NCI-H187 treated with DMSO at 0.1 percent for 48 hours (cell line): Measurements from ENCODE around the gene MIDN.

Source experiments
- DNase-seq: peaks from one replicate; lab custom pipeline; 2025; lab: John Stamatoyannopoulos, UW

MIDN gene

GRCh38 chr19:1270854-1271527 is 22.6 kb downstream of the MIDN start:
- DNase-seq: no peak

GRCh38 chr19:1271528-1272422 is 23.4 kb downstream of the MIDN start:
- no peak for DNase-seq

- DNase-seq: no peak
Measured at GRCh38 chr19:1272423-1273262, 24.3 kb downstream of the MIDN start.

- DNase-seq: no peak
Measured at GRCh38 chr19:1273263-1274041, 25.1 kb downstream of the MIDN start.

GRCh38 chr19:1274081-1274851 is 25.9 kb downstream of the MIDN start:
- no peak for DNase-seq

GRCh38 chr19:1274852-1275259 is 26.5 kb downstream of the MIDN start:
- DNase-seq: no peak

- peak; percentile 87 for DNase-seq
Measured at GRCh38 chr19:1275260-1275975, 27.0 kb downstream of the MIDN start, which contains the start of gene FAM174C. TSS of gene FAM174C (plus strand) at chr19:1275530. CDS start at chr19:1275550, 20 bp downstream.

GRCh38 chr19:1275976-1276627 is 27.7 kb downstream of the MIDN start:
- no peak for DNase-seq

- no peak for DNase-seq
Measured at GRCh38 chr19:1276628-1277022, 28.2 kb downstream of the MIDN start.

- DNase-seq: no peak
Measured at GRCh38 chr19:1277061-1277460, 28.7 kb downstream of the MIDN start.

- DNase-seq: no peak
Measured at GRCh38 chr19:1278074-1278473, 29.7 kb downstream of the MIDN start.

GRCh38 chr19:1278713-1279660 is 30.6 kb downstream of the MIDN start:
- no peak for DNase-seq

GRCh38 chr19:1279782-1280341 is 31.5 kb downstream of the MIDN start:
- peak; percentile 25 for DNase-seq

- DNase-seq: no peak
Measured at GRCh38 chr19:1280636-1281568, 32.5 kb downstream of the MIDN start.

- DNase-seq: no peak
Measured at GRCh38 chr19:1281569-1282287, 33.3 kb downstream of the MIDN start.

- DNase-seq: no peak
Measured at GRCh38 chr19:1282588-1283206, 34.3 kb downstream of the MIDN start.
